Measurements from ENCODE around the gene CCNE1. TPM values are rescaled to one million over a fixed set of nuclear protein-coding genes. Genes with fewer than 3 reads are reported as not detected.

Gene CCNE1
- total RNA-seq, 1 experiment from 2014 or later = 40.2 TPM

DNA sequence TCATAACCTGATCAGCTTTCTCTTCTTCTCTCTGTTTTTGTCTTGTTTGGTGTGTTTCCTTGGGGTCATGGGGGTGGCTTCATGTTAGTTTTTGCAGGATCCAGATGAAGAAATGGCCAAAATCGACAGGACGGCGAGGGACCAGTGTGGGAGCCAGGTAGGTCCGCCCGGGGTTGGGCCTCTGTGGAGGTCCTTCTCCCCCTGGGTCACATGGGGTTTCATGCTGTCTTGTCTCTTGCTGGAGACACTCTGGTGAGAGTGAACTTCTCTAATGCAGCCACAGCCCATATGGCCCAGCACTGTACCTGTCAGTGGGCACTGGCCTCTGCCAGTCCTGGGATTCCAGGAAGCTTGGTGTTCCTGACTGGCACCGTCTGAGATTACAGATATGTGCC lies 1.1 kb downstream of the CCNE1 start:
- Histone ChIP-seq H4K8ac (replicated peaks; ENCODE audit: insufficient read length, low read depth, low read length) (no peak overlapping the region), H3T11ph (ENCODE audit: low read length) (no peak overlapping the region), H3K4me1 (ENCODE audit: insufficient read depth, low read length) (no peaks in the 10 kb centered on the region), H3K23ac (ENCODE audit: insufficient read length, low read depth, low read length) (no peak overlapping the region), H2AK5ac (ENCODE audit: insufficient read length, low read length) (no peak overlapping the region), H3K4ac (ENCODE audit: low read depth, low read length) (no peak overlapping the region), H4K20me1 (ENCODE audit: control insufficient read depth, insufficient read depth, insufficient read length) (no peaks in the 10 kb centered on the region), H2BK20ac (ENCODE audit: low read depth, low read length, poor library complexity, severe bottlenecking) (no peak overlapping the region), H3K27me3 (ENCODE audit: insufficient read depth, low read length) (no peaks in the 10 kb centered on the region), H3K27ac (ENCODE audit: insufficient read length, low read depth, low read length) (no peak overlapping the region), H4K91ac (ENCODE audit: insufficient read length, low read depth, low read length) (no peak overlapping the region), H3K4me2 (ENCODE audit: insufficient read depth, insufficient read length, low read length) (peak overlapping the region; percentile 49), H3K18ac (ENCODE audit: insufficient read length, low read depth, low read length) (no peak overlapping the region), H3K56ac (ENCODE audit: insufficient read length, low read depth, low read length) (no peak overlapping the region), H4K5ac (ENCODE audit: insufficient read length, low read depth, low read length) (no peak overlapping the region), H3K9me3 (ENCODE audit: control insufficient read depth, low read depth, low read length) (no peaks in the 10 kb centered on the region), H3K14ac (ENCODE audit: insufficient read depth, low read length) (no peak overlapping the region), H2BK5ac (ENCODE audit: insufficient read length, low read length) (no peak overlapping the region), H3K23me2 (ENCODE audit: insufficient read length, low read depth, low read length, poor library complexity, severe bottlenecking) (peaks cover 5% of the 10 kb centered on the region), H2BK120ac (ENCODE audit: low read depth, low read length, poor library complexity, severe bottlenecking) (no peak overlapping the region), H3K79me1 (ENCODE audit: insufficient read depth, low read depth, low read length, poor library complexity, severe bottlenecking) (no peaks in the 10 kb centered on the region), H3K9ac (ENCODE audit: extremely low read depth, insufficient read length, low read length) (no peak overlapping the region), H2BK12ac (ENCODE audit: insufficient read length, low read depth, low read length) (no peak overlapping the region), H2BK15ac (ENCODE audit: low read depth, low read length) (no peak overlapping the region), H2AFZ (ENCODE audit: low read length) (no peak overlapping the region), H3K79me2 (ENCODE audit: insufficient read depth, low read length) (no peaks in the 10 kb centered on the region)
- Mint-ChIP-seq H3K27ac (no peak overlapping the region; a peak in 1 of 7 replicates), H3K4me3 (peak overlapping the region; percentile 72 to 90), H3K9me3 (no peaks in the 10 kb centered on the region; a peak in 1 of 5 replicates), H3K4me1 (peaks cover 0 to 8% of the 10 kb centered on the region in 2 experiments; a peak in 3 of 4 replicates), H3K36me3 (ENCODE audit: insufficient read depth in 1 of 3, low read depth in 3 of 3) (peaks cover 13 to 26% (median 18%) of the 10 kb centered on the region in 3 experiments), H3K27me3 (ENCODE audit: low read depth) (peaks cover 7% of the 10 kb centered on the region)
- WGBS (ENCODE audit: extremely low coverage, insufficient read length, low lambda C conversion rate) = no CpG with 5 or more reads among the region's 6 CpGs
- TF ChIP-seq, protein P1, sequence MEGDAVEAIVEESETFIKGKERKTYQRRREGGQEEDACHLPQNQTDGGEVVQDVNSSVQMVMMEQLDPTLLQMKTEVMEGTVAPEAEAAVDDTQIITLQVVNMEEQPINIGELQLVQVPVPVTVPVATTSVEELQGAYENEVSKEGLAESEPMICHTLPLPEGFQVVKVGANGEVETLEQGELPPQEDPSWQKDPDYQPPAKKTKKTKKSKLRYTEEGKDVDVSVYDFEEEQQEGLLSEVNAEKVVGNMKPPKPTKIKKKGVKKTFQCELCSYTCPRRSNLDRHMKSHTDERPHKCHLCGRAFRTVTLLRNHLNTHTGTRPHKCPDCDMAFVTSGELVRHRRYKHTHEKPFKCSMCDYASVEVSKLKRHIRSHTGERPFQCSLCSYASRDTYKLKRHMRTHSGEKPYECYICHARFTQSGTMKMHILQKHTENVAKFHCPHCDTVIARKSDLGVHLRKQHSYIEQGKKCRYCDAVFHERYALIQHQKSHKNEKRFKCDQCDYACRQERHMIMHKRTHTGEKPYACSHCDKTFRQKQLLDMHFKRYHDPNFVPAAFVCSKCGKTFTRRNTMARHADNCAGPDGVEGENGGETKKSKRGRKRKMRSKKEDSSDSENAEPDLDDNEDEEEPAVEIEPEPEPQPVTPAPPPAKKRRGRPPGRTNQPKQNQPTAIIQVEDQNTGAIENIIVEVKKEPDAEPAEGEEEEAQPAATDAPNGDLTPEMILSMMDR (conservative IDR thresholded peaks at IDR 0.05) = no peak
- DNase-seq = no peak

All from H9 (cell line).